Stimulated activated CD4-positive, alpha-beta T cell treated with anti-CD3 and anti-CD28 coated beads, Interleukin-12 subunit alpha, Interleukin-12 subunit beta, amount 100 ng/mL, for 48 hours (primary cell): Measurements from ENCODE around the gene ANP32E.
A peak's percentile ranks its signal among the peaks of the same experiment; 100 is the strongest.
"Not testable (repeated sequence)": the region's sequence is repeated elsewhere in the genome, so short reads cannot be mapped to it uniquely, and the experiment has no call there.

Experiments used
- DNase-seq, 3 donors: peaks; one replicate each; pipeline ENCODE4 v3.0.0-alpha.2; 2020; ENCODE audit warnings: low read depth in 2 of 3, low spot score in 1 of 3

The ANP32E gene

DNA sequence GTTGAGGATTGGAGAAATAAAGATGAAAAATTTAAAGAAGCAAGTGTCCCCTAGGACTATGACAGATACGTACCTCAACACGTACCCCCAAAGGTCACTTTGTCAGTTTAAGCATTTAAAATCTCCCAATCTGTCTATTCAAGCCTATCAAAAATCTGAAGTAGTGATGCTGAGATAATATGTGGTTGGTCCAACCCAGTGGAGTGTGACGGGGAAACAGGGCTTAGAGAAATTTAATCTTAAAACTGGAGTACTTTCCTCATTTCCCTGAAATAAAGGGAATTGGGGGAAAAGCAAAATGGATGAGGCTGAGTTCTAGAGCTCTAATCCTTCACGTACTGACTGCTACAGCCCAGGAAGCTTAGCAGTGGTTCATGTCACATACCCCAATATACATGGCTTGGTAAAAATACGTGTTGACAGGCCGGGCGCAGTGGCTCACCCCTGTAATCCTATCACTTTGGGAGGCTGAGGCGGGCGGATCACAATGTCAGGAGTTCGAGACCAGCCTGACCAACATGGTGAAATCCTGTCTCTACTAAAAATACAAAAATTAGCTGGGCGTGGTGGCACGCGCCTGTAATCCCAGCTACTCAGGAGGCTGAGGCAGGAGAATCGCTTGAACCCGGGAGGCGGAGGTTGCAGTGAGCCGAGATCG is 21.7 kb downstream of the ANP32E start:
- not testable (repeated sequence) for DNase-seq

DNA sequence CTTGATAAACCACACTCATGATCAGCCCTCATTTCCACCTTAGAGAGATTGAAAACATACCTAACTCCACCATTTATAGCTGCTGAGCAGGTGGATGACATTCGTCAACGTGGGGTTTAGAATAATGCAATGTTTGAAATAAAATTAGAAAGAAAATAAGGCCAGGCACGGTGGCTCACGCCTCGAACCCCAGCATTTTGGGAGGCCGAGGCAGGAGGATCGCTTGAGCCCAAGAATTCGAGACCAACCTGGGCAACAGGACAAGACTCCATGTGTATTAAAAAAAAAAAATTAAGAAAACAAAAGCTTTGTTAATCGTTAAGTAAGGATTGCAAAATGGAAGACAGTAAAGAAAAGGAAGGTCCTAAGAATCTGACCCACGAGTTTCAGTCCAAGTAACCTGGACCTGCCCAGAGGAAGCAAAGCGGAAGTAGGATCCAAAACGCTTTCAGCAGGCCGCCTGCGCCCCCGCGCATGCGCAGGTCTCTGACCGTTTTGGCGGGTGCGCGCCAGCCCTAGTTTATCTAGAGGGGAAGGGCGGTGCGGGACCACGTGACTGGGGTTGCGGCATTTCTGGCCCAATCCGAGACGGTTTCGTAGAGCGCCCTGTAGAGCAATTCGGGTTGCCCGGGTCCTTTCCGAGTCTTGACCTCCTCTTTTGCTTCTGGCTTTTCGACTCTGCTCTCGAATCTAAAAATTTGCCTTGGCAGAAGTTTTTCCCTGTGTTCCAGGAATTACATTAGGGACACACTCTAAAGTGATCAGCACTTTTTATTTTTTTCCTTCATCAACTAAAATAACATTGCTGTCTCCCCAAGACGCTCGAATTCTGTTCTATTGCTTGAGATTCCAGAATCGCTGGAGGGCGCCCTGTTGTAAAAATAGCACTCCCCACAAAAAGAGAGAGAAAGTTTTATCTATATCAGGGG is 22.5 kb downstream of the ANP32E start:
- peak; percentile 82 to 90 (median 88) for DNase-seq

DNA sequence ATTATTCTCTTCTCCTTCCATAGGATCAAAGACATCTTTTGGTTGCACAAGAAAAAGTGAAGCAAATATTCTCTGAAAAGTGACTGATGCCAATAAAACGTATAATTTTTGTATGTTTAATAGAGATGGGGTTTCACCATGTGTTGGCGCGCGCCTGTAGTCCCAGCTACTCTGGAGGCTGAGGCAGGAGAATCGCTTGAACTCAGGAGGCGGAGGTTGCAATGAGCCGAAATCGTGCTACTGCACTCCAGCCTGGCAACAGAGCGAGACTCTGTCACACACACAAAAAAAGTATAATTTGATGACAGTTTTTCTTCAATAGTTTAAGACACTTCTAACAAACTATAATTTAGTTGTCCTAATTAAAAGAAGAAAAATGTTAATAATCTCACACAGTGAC is 23.8 kb downstream of the ANP32E start:
- no peak for DNase-seq

- DNase-seq = no peak
Measured at GRCh38 chr1:150210706-150211105, 25.2 kb downstream of the ANP32E start.

- DNase-seq = no peak
Measured at GRCh38 chr1:150210091-150210490, 25.8 kb downstream of the ANP32E start.

GRCh38 chr1:150208460-150208859 is 27.5 kb downstream of the ANP32E start:
- not testable (repeated sequence) for DNase-seq

DNA sequence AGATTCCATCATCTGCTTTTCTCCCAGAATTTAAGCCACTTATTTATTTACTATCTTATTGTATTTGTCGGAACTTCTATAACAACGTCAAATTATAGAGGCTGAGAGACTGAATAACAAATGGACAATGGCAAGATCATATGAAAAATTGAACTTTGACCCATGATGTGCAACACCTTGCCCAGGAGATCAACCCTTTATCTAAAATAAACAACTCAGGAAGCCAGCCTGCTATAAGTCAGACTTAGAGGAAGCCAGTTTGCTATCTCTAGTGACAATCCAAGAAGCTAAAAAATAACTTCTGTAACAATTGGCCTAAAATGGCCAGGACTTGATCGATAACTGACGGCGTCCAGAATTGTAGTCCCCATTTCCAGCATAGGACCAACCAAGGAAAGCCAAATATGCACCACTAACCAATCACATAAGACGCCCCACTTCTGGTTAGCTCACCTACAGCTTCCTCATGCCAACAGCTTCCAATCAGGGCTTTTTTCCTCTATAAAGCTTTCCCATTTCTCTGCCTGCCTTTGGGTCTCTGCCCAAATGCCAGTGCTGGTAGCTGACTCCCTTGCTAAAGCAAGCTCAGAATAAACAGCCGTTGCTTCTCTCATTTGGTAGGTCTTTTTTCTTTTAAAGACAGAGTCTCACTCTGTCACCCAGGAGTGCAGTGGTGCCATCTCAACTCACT is 28.5 kb downstream of the ANP32E start:
- no peak for DNase-seq

DNA sequence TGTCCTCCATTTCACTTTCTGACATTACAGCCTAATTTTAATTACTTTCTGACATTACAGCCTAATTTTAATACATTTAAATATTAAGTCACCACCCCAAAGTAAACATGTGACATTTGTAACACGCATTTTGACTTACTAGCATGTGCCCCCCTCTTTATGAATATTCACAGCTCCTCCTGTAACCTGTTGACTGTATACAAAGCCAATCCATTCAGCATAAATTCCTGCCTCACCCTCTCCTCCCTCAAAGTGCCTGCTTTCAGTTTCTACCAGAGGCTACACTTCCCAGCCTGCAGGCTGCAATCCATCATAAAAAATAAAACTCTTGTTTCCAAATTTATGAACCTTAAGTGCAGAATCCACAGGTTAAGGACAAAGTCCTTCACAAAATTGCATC is 39.5 kb downstream of the ANP32E start:
- DNase-seq = no peak

- no peak for DNase-seq
Measured at GRCh38 chr1:150194381-150195031, 41.4 kb downstream of the ANP32E start.

GRCh38 chr1:150192012-150192411 is 43.9 kb downstream of the ANP32E start:
- DNase-seq = no peak

DNA sequence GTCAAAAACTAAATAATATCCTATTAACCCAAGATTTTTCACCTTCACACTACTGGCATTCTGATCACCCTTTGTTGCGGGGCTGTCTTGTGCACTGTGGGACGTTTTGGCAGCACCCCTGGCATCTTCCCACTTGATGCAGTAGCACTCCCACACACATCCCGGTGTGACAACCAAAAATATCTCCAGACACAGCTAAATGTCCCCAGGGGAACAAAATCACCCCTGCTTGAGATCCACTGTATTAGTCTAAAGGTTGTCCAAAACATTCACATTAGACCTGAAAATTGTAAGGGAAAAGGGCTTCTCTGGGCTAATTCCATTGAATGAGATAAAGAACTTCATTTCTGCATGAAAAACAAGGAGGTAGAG is 48.4 kb downstream of the ANP32E start:
- DNase-seq = no peak

- DNase-seq = no peak
Measured at GRCh38 chr1:150186789-150187559, 48.9 kb downstream of the ANP32E start.

GRCh38 chr1:150186438-150186788 is 49.5 kb downstream of the ANP32E start:
- DNase-seq = not testable (repeated sequence)

- DNase-seq = no peak
Measured at GRCh38 chr1:150185481-150185880, 50.4 kb downstream of the ANP32E start.

GRCh38 chr1:150183061-150183460 is 52.9 kb downstream of the ANP32E start:
- no peak for DNase-seq

GRCh38 chr1:150182247-150182646 is 53.7 kb downstream of the ANP32E start:
- DNase-seq = no peak

GRCh38 chr1:150180474-150180873 is 55.4 kb downstream of the ANP32E start:
- DNase-seq = no peak

- no peak for DNase-seq
Measured at GRCh38 chr1:150179867-150180266, 56.0 kb downstream of the ANP32E start.

GRCh38 chr1:150178548-150178947 is 57.4 kb downstream of the ANP32E start:
- DNase-seq = no peak

DNA sequence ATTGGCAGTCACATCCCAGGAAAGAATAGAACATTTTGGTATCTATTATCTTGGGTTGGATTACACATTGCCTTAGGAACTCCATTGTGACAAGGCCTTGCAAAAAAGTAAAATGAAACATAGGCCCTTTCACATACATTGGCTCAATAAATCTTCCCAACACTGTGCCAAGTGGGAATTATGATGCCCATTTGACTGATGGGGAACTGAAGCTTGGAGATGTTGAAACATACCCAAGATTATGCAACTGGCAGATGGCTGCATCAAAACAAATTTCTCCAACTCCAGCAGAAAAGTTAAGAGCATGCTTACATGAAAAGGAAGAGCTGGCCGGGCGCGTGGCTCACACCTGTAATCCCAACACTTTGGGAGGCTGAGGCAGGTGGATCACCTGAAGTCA is 59.3 kb downstream of the ANP32E start:
- DNase-seq = no peak

GRCh38 chr1:150173141-150173585 is 62.7 kb downstream of the ANP32E start:
- no peak for DNase-seq
